Activated CD4-positive, alpha-beta T cell treated with anti-CD3 and anti-CD28 coated beads, Interleukin-2, amount 50 U/mL, for 16 hours (primary cell): ENCODE measurements around the gene RUNX3.
"Not testable (repeated sequence)": the region's sequence is repeated elsewhere in the genome, so short reads cannot be mapped to it uniquely, and the experiment has no call there.

Experiments
- DNase-seq: peaks from one replicate; pipeline ENCODE4 v3.0.0-alpha.2; 2020

The RUNX3 gene

GRCh38 chr1:24899581-24900485 lies 30.2 kb downstream of the RUNX3 start:
- no peak for DNase-seq

DNA sequence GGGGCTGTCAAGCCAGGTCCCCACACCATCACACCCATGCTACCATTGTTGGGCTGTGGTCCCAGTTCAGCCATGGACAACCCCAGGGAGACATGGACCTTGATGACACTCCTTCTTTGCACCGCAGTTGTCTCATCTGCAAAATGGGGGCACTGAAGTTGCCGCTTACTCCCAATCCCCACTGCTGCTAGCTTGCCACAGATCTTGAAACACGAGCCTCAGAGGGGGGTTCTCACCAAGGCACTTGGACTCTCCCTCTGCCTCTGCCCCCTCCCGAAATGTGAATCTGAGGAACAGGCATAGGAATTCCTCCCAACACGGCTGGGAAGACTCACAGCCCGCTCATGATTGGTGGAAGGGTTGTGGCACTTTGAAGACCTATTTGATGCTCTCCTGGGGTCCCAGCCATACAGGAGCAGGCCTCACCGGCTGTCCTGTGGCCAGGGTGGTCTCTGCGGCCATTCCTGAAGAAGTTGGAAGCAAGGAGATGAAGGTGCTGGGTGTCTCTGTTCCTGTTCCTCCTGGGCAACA lies 31.1 kb downstream of the RUNX3 start:
- no peak for DNase-seq

DNA sequence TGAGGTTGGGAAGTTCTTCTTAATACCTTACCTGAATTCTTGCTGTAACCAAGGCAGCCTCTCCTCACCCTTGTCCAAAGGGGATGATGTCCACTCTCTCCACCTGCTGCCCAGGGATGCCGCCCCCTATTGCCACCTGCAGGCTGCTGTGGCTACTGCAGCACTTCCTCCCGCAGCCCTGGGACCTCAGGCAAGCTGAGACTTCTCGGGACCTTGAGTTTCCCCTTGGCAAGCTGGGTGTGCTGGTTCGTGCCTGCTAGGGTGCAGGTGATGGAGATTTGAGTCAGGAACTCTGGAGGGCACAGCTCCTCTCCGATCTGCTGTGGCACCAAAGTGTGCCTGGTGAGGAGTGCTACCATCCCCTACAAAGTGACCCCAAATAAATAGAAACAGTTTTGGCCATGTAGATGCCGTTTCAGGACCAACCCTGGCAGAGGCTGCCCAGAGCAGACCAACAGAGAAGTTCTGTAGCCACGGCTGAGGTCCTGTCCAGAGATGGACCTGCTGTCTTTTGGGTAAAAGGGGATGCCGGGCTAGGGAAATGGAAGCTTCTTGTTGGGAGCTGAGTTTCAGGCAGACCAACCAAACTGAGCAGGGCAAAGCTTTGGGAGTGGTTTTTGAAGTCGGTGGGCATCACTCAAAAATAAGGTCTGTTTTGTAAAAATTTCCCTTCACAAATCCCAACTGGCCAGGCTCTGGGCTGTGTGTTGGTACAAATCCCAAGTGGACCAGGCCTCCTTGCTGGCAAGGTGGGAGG lies 31.7 kb downstream of the RUNX3 start:
- peak; percentile 55 for DNase-seq

- no peak for DNase-seq
These were observed 32.6 kb downstream of the RUNX3 start for GRCh38 chr1:24897263-24898151.

DNA sequence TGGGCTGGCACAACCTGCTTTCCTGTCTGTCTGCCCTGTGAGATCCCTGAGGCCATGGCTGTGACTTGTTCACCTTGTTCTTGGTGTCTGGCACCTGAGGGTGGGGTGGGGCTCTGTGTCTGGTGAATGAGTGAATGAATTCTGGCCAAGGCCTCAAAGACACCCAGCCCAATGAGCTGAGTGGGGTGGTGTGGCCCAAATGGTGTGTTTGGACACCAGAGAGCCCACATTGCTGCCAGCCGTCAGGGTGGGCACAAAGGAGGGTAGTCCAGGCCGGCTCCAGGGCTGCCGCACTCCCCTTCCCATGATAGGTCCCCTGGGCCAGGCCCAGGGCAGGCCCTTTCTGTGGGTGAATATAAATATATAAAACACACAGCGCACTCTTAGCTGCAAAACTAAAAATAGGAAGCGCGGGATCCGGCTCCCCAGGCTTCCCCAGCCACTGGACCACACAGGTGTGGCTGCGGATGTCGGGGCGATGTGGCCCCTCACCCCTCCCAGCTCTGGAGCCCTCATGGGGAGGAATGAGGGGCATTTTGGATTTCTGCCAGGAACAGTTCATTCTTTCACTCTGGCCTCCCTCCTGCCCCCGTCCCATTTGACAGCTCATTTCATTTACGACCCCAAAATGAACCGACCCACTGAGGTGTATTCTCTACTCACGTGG lies 33.3 kb downstream of the RUNX3 start:
- no peak for DNase-seq

- no peak for DNase-seq
These were observed 33.9 kb downstream of the RUNX3 start for GRCh38 chr1:24896176-24896575.

- DNase-seq, result no peak
These were observed 34.6 kb downstream of the RUNX3 start for GRCh38 chr1:24895511-24895910.

DNA sequence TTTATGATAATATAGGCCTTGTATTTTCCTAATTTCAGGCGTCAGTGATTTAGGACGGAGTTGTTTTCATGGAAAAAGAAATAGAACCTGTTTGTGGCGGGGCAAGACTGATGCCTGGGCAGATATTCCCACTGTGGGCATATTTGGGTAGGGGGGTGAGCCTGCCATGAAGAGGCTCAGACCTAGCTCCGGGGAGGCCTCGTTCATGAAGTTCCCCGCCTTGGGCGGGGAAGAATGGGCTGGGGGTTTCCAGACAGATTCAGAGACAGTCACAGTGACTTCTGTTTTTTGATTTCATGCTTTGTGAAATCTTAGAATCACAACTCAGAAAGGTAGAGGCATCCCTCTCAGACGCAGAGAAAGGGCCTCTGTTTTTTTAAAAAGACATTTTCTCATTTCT lies 36.1 kb downstream of the RUNX3 start:
- DNase-seq, result no peak

DNA sequence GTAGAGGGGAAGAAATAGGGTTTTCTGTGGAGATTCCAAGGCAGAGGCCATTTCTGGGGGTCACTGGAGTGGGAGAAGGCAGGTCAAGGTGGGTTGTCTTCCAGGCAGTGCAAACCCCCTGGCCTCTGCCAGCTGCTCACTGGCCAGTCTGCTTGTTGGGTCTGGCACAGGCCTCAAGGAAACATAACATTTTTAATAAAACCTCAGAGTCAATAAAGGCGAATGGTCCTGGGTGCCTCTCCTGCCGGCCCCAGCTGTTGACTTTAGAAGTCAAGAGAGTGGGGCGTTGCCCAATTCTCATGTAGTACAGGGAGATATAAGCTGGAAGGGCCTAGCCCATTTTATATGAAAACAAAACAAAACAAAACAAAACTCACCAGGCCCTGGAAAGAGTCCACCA lies 36.6 kb downstream of the RUNX3 start:
- no peak for DNase-seq

DNA sequence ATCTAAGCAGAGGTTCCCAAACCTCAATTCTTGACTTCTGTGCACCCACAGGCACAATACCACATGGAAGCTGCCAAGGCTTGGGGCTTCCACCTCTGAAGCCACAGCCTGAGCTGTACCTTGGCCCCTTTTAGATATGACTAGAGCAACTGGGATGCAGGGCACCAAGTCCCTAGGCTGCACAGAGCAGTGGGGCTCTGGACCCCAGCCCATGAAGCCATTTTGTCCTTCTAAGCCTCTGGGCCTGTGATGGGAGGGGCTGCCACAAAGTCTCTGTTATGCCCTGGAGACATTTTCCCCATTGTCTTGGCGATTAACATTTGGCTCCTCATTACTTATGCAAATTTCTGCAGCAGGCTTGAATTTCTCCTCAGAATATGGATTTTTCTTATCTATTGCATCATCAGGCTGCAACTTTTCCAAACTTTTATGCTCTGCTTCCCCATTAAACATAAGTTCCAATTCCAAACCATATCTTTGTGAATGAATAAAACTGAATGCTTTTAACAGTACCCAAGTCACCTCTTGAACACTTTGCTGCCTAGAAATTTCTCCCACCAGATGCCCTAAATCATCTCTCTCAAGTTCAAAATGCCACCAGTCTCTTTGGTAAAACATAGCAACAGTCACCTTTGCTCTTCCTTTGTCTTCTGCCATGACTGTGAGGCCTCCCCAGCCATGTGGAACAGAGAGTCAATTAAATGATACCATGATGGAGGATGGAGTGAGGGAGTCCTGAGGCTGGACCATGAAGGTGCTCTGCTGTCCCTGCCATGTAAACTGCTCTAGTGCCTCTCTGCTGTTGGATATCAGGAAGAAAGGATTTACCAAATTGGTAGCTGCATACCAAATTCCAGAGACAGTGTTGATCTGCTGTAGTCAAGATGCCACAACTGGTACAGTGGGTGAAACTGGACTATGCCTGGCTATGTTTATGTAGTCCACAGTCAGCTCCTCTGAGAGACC lies 37.6 kb downstream of the RUNX3 start:
- no peak for DNase-seq

DNA sequence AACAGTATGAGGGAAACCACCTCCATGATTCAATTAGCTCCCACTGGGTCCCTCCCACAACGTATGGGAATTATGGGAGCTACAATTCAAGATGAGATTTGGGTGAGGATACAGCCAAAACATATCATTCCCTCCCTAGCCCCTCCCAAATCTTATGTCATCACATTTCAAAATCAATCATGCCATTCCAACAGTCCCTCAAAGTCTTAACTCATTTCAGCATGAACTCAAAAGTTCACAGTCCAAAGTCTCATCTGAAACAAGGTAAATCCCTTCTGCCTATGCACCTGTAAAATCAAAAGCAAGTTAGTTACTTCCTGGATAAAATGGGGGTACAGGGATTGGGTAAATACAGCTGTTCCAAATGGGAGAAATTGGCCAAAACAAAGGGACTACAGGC lies 38.7 kb downstream of the RUNX3 start:
- DNase-seq, result not testable (repeated sequence)

GRCh38 chr1:24890887-24891286 lies 39.2 kb downstream of the RUNX3 start:
- DNase-seq, result no peak

DNA sequence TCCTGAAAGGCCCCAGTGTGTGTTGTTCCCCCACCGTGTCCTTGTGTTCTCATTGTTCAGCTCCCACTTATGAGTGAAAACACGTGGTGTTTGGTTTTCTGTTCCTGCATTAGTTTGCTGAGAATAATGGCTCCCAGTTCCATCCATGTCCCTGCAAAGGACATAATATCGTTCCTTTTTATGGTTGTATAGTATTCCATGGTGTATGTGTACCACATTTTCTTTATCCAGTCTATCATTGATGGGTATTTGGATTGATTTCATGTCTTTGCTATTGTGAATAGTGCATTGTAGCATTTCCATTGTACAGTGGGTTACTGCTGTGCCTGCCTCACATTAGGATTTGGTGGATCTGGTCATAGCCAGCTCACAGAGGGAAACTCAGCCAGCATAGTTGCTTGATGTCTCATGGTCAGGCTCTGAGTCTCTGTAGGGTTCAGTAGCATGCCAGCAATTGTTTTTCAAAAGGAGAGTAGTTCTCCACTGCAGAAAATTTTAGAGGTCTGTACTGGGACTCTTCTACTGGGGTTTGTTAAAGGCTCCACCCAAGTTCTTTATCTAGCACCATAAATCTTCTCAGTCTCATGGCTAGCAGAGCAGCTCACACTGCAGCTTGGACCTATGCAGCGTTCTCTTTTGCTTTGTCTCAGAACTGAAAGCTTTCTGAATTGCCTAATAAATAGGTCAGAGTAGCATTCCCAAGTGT lies 41.0 kb downstream of the RUNX3 start:
- no peak for DNase-seq

GRCh38 chr1:24888061-24888970 lies 41.8 kb downstream of the RUNX3 start:
- DNase-seq, result no peak

GRCh38 chr1:24886241-24886640 lies 43.8 kb downstream of the RUNX3 start:
- DNase-seq, result no peak

GRCh38 chr1:24884751-24885150 lies 45.3 kb downstream of the RUNX3 start:
- no peak for DNase-seq

DNA sequence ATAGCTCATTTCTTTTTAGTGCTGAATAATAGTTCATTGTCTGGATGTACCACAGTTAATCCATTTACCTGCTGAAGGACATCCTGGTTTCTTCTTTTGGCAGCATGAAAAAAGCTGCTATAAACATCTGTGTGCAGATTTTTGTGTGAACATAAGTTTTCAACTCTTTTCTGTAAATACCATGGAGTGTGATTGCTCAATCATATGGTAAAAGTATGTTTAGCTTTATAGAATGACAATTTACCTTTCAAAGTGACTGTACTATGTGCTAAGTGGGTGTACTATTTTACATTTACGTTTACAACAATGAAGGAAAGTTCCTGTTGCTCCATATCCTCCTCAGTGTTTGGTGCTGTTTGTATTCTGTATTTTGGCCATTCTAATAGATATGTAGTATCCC lies 49.0 kb downstream of the RUNX3 start:
- no peak for DNase-seq

DNA sequence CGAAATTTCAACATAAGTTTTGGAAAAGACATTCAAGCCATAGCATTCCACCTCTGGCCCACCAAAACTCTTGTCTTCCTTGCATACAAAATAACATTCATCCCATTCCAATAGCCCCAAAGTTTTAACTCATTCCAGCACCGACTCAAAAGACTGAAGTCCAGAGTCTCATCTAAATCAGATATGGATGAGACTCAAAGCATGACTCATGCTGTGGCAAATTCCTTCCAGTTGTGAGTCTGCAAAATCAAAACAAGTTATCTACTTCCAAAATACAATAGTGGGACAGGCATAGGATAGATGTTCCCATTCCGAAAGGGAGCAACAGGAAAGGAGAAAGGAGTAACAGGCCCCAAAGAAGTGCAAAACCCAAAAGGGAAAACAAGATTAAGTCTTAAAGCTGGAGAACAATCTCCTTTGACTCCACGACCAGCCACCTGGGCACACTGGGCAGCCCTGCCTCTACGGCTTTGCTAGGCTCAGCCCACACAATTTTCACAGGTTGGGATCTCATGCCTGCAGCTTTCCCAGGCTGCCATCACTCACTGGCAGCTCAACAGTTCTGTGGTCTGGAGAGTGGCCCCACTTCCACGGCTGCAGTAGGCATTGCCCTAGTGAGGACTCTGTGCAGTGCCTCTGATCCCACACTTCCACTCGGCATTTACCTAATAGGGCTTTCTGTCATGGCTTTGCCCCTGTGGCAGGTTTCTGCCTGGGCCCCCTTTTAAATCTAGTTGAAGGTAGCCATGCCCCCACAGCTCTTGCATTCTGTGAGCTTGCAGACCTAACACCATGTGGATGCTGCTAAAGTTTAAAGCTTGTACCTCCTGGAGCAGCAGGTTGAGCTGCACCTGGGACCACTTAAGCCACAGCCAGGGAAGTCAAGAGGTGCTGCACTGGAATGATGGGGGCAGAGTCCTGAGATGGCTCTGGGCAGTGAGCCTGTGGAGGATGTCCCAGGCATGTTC lies 51.0 kb downstream of the RUNX3 start:
- DNase-seq, result no peak
